ENCODE data around the gene ADAMTSL1.

Gene ADAMTSL1

DNA sequence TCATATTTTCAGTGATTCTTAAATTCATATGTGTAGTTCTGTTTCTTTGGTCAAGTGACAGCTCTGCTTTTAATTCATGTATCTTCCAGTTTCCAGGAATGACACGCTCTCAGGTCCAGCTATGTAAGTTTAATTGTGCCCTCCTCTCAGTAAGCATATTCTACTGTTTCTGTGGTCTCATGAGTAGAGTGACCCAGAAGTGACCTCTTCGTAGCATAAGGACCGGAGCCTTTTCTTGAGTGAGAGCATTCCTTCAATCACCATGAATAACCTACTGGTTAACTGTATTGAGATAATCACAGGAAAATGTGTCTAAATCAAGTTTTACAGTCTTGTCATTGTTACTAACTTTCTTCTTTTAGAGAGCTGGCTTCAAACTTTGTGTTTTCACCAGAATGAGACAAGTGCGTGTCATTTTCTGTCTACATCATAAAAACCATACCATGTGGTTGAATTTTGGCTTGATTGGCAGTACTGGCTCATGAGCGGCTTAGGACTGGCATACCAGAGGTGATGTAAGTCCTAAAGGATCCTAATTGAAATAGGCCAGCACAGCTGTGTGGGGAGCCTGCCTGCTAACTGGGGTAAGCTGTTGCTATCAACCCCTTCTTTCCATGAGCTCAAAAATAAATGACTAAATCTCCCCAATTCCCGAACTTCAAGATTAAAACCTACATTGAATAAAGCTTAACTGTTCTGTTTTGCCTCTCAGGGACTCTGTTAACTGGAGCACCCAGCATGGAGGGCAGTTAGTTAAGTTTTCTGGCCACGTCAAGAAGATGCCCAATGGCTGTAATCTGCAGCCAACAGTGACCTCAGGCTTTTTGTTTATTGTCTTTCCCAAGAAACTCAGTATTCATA is 4.8 kb downstream of the ADAMTSL1 start:
- no peak for DNase-seq
- Mint-ChIP-seq H3K27ac (no peak overlapping the region), H3K9me3 (no peaks in the 10 kb centered on the region), H3K27me3 (peaks cover 5% of the 10 kb centered on the region), H3K4me1 (no peaks in the 10 kb centered on the region), H3K36me3 (no peaks in the 10 kb centered on the region), H3K4me3 (no peak overlapping the region)
- CTCF ChIA-PET, result no interaction called here

DNA sequence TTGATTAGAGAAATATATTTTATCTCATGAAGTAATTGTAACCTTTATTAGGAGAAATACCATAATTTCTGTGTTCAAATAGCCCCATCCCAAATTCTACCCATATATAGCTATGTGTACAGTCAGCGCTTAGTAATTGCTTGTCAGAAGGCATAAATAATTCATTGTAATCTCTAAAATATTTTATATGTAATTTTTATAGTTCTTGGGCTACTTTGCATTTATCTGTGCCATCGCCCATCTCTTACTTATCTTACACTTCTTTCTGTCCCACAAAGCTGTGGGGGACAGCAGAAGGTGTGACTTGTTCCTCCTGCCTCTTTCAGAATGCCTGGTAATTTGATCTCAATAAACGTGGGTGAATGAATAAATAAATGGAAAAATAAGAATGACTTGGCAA is 5.5 kb downstream of the ADAMTSL1 start:
- Mint-ChIP-seq H3K4me1 (no peaks in the 10 kb centered on the region), H3K9me3 (no peaks in the 10 kb centered on the region), H3K27ac (no peak overlapping the region), H3K4me3 (no peak overlapping the region), H3K27me3 (no peaks in the 10 kb centered on the region), H3K36me3 (no peaks in the 10 kb centered on the region)
- CTCF ChIA-PET, result no interaction called here
- no peak for DNase-seq

DNA sequence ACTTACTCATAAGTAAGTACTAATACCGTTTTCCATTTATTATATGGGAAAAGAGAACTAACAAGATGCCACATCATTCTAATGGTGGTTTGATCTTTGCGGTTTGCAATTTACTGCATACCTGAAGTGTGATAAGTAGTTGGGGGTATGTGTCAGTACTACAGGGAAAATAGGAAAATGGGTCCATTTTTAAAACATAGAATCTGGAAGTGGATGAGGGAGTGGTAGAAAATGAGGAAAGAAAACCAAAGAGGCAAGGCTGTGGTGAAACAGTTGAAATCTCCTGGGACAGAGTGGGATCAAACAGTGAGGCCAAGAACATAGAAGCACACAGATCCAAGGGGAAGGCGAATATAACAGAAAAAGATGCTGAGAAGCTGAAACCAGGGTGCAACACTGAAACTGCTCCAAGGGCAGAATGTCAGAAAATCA is 6.7 kb downstream of the ADAMTSL1 start:
- CTCF ChIA-PET, result no interaction called here
- no peaks in the 10 kb centered on the region for H3K4me1 Mint-ChIP-seq
- no peaks in the 10 kb centered on the region for H3K9me3 Mint-ChIP-seq
- no peak overlapping the region for H3K27ac Mint-ChIP-seq
- DNase-seq, result no peak
- no peaks in the 10 kb centered on the region for H3K27me3 Mint-ChIP-seq
- H3K36me3 Mint-ChIP-seq, result no peaks in the 10 kb centered on the region
- H3K4me3 Mint-ChIP-seq, result no peak overlapping the region

DNA sequence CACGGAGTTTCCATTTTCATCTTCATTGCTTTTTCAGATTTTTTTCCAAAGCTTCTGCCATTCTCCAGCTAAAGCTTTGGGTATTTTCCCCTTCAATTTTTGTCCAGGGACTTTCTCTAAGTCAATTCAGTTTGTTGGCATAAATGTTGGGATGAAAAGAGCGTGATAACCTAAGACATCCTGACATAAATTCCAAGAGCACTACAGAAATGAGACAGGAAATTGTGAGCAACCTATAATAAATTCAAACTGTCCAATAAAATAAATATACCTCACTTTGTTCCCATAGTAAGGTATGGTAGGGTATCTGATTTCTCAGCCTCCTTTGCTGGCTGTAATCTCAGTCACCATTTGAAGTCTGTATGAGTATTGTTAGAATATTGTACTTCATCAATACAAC is 8.4 kb downstream of the ADAMTSL1 start:
- no peaks in the 10 kb centered on the region for H3K9me3 Mint-ChIP-seq
- no peaks in the 10 kb centered on the region for H3K4me1 Mint-ChIP-seq
- H3K27me3 Mint-ChIP-seq, result no peaks in the 10 kb centered on the region
- H3K4me3 Mint-ChIP-seq, result no peak overlapping the region
- no peaks in the 10 kb centered on the region for H3K36me3 Mint-ChIP-seq
- H3K27ac Mint-ChIP-seq, result no peak overlapping the region
- DNase-seq, result no peak
- CTCF ChIA-PET, result no interaction called here

DNA sequence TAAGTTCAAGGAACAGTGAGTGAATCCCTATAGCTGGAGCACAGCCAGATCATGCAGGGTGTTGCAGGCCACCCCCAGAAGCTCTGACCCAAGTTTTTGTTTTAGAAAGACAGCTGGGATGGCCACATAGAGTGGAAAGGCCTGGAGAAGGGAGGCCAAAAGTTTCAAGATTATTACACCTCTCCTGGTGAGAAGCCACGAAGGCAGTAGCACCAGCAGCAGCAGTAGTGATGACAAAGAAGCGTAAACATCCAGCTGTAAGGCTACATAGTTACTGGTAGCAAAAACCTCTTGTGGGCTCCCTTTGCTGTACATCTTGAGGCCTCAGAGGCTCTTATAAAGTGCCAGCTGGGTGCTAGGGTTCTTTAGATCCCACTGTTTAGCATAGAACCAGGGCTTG is 11.8 kb downstream of the ADAMTSL1 start:
- CTCF ChIA-PET, result no interaction called here
- H3K27ac Mint-ChIP-seq, result no peak overlapping the region
- H3K27me3 Mint-ChIP-seq, result no peaks in the 10 kb centered on the region
- no peak for DNase-seq
- no peaks in the 10 kb centered on the region for H3K36me3 Mint-ChIP-seq
- H3K4me3 Mint-ChIP-seq, result no peak overlapping the region
- H3K9me3 Mint-ChIP-seq, result no peaks in the 10 kb centered on the region
- no peaks in the 10 kb centered on the region for H3K4me1 Mint-ChIP-seq

DNA sequence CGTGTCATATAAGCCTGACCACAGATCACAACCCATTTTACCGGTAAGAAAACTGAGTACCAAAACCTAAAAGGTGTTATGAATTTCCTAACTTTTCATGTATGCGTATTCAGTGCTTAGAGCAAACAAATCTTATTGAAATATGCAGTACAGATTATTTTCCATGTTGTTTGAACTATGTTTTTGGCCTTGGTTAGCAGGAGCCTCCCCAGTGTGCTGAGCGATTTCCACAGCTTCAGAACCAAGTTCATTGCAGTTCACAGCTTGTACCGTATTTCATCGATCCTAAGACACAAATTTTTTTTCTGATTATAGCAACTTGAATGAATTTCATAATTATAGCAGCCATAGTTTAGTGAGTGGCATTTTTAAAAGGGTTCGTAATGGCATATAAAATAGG is 13.7 kb downstream of the ADAMTSL1 start:
- CTCF ChIA-PET, result no interaction called here

DNA sequence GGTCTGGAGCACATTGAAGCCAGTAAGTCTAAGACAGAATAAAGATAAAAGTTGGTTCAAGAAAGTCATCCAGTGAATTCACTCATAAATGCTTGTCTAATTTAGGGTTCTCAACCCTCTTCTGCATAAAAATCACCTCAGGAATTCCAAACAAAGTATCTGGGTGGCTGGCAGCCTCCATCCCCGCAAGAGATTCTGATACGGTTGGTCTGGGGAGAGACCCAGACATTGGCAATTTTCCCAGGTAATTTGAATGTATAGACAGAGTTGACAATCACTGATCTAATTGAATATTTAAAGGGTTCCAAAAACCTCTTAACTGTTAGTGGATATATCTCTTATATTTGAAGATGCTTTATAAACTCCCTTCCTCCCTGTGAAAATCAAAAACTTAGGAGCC is 14.9 kb downstream of the ADAMTSL1 start:
- no peaks in the 10 kb centered on the region for H3K9me3 Mint-ChIP-seq
- H3K27me3 Mint-ChIP-seq, result no peaks in the 10 kb centered on the region
- no peaks in the 10 kb centered on the region for H3K36me3 Mint-ChIP-seq
- no peak overlapping the region for H3K27ac Mint-ChIP-seq
- CTCF ChIA-PET, result no interaction called here
- no peak overlapping the region for H3K4me3 Mint-ChIP-seq
- no peaks in the 10 kb centered on the region for H3K4me1 Mint-ChIP-seq
- no peak for DNase-seq

More for the DNA sequence above, 13.7 kb downstream of the ADAMTSL1 start:
- no peaks in the 10 kb centered on the region for H3K27me3 Mint-ChIP-seq
- no peak for DNase-seq
- H3K27ac Mint-ChIP-seq, result no peak overlapping the region
- H3K36me3 Mint-ChIP-seq, result no peaks in the 10 kb centered on the region
- H3K4me1 Mint-ChIP-seq, result no peaks in the 10 kb centered on the region
- H3K9me3 Mint-ChIP-seq, result no peaks in the 10 kb centered on the region
- no peak overlapping the region for H3K4me3 Mint-ChIP-seq

DNA sequence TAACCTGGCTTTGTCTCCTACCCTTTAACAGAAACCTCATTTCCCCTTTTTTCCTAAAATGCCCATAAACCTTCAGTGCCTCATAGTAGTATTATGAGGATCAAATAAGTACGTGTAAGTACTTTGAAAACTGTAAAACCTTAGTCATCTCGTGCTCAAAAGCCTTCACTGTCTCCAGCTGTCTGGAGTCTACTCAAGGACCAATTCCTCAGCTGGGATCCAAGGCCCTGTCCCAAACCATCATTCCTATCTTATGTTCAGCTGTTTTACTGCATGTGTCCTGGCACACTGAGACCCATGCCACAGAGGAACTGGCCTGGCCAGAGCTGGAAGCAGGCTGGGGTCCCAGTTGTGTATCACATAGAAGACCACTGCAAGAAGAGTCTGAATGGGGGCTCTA is 15.9 kb downstream of the ADAMTSL1 start:
- Mint-ChIP-seq H3K9me3 (no peaks in the 10 kb centered on the region), H3K4me1 (no peaks in the 10 kb centered on the region), H3K27ac (no peak overlapping the region), H3K27me3 (no peaks in the 10 kb centered on the region), H3K4me3 (no peak overlapping the region), H3K36me3 (no peaks in the 10 kb centered on the region)
- DNase-seq, result no peak
- CTCF ChIA-PET, result no interaction called here

DNA sequence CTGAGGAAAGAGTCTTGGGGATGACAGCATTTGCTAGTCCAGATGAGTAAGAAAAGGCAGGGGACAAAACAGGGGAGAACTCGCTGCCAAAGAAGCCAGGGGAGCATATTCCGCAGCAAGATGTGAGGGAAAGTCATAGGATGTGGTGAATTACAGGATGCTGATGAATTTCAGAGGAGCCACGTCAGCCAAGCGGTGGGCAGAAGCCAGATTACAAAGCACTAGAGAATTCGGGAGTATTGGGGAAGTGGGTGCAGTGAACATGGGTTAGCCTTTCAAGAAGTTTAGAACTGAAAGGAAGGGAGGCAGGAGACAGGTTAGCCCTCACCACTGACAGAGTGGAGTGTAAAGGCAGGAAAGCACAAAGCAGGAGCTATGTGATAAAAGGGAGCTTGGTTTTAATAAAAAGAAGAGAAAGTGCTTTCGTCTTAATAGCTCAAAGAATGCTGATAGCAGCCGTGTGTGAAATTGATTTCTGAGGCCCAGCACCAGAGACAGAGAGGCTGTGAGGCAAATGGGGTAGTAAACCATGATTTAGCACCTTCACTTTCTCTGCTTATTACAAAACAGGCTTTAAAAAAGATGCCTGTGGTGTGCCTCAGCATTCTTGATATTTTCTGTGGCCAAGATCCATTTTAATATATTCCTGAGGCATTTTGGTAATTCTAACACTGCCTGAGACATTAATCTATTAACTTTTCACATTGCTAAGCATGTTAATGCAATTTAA is 16.9 kb downstream of the ADAMTSL1 start:
- H3K27me3 Mint-ChIP-seq, result no peaks in the 10 kb centered on the region
- H3K9me3 Mint-ChIP-seq, result no peaks in the 10 kb centered on the region
- H3K4me1 Mint-ChIP-seq, result no peaks in the 10 kb centered on the region
- no peaks in the 10 kb centered on the region for H3K36me3 Mint-ChIP-seq
- H3K27ac Mint-ChIP-seq, result no peak overlapping the region
- CTCF ChIA-PET, result no interaction called here
- no peak overlapping the region for H3K4me3 Mint-ChIP-seq
- DNase-seq, result no peak

DNA sequence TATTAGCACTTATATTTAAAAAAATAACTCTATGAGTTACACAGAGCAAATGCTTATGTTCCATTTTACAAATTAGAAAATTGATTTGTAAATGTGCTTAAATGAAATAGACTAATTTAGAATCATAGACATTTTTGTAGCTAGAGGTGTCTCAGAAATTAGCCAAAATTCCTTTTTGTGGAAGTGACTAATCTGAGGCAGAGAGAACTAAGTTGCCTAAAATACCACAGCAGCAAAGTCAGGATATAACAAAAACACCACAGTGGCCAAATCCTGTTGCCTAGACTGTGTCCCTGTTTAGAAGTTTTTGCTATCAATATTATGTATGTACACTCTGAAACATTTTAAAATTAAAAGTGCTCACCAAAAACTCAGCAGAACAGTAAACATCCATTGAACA is 18.7 kb downstream of the ADAMTSL1 start:
- DNase-seq, result no peak
- H3K36me3 Mint-ChIP-seq, result no peaks in the 10 kb centered on the region
- H3K9me3 Mint-ChIP-seq, result no peaks in the 10 kb centered on the region
- H3K4me1 Mint-ChIP-seq, result no peaks in the 10 kb centered on the region
- no peaks in the 10 kb centered on the region for H3K27me3 Mint-ChIP-seq
- no peak overlapping the region for H3K4me3 Mint-ChIP-seq
- CTCF ChIA-PET, result no interaction called here
- no peak overlapping the region for H3K27ac Mint-ChIP-seq

DNA sequence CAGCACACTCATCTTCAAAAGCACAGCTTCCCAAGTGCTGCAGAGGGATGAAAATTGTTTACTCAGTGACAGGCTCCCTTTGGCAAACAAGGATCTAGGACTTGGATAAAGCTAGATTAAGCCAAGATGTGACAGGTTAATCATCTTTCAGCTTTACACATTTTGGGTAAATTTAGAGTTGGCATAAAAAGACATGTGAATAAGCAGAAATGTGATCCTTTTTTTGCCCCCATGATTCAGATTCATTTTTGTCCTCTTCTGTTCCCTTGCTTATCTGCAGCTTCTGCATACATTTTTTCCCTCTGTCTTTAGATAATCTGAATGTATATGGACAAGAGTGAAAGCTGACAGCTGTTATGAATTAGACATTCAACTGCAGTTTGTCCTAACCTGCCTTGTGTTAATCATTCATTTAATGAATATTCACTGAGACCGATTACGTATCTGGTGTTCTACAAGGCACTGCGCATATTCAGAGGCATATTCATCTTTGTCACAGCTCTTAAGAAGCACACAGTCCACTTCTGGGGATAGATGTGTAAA is 19.6 kb downstream of the ADAMTSL1 start:
- Mint-ChIP-seq H3K27me3 (no peaks in the 10 kb centered on the region), H3K4me3 (no peak overlapping the region), H3K27ac (no peak overlapping the region), H3K9me3 (no peaks in the 10 kb centered on the region), H3K4me1 (no peaks in the 10 kb centered on the region), H3K36me3 (no peaks in the 10 kb centered on the region)
- CTCF ChIA-PET, result no interaction called here
- no peak for DNase-seq

DNA sequence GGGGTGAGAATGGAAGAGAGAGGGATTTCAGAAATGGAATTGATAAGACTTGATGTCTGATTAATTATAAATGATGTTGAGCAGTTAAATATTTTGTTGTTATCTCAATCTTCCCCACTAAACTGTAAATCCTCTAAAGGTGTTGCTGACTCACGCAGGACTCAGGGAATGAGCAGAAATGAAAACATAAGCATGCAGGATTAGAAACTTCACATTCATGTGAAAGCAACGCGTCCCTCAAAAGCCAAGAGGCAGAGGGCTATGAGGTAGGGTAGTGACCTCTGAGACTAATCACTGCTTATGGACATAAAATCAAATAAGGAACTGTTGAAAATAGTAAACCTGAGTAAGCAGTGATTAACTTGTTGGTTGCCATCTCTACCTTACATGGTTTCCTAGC is 21.1 kb downstream of the ADAMTSL1 start:
- CTCF ChIA-PET, result no interaction called here
- Mint-ChIP-seq H3K36me3 (no peaks in the 10 kb centered on the region), H3K27me3 (no peaks in the 10 kb centered on the region), H3K27ac (no peak overlapping the region), H3K9me3 (no peaks in the 10 kb centered on the region), H3K4me1 (no peaks in the 10 kb centered on the region), H3K4me3 (no peak overlapping the region)
- DNase-seq, result no peak

DNA sequence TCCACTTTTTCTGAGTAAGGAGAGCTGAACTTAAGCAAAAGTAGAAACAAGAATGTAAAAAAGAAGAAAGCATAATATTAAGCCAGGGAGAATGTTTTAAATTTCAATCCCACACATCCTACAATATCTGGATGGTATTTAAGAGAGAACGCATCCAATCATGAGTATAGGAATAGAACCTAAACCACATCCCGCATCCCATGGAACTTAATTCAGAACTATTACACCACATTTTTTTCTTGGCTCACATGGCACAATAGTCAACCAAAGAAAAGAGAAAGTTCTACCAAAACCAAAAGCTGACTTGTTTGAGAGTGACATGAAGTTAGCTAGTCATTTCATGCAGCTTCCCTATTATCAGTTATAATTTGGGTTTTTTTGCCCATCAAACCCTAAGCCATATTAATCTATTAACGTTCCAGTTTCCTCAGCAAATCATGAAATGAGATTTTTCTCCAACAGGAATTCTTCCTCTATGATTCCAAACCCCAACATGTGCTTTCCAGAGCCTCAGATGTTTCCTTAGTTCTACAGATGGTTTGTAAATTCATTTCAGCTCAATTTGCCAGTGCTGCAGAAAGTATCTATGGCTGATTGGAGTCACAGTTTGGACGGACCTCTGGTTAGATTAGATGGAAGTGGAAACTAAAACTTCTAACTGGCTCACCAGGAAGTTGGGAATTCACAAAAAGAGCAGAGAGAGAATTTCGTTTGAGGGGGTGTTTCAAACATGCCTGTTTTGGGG is 22.5 kb downstream of the ADAMTSL1 start:
- Mint-ChIP-seq H3K36me3 (no peaks in the 10 kb centered on the region), H3K27me3 (no peaks in the 10 kb centered on the region), H3K27ac (no peak overlapping the region), H3K4me3 (no peak overlapping the region), H3K4me1 (no peaks in the 10 kb centered on the region), H3K9me3 (no peaks in the 10 kb centered on the region)
- no peak for DNase-seq
- CTCF ChIA-PET, result no interaction called here

DNA sequence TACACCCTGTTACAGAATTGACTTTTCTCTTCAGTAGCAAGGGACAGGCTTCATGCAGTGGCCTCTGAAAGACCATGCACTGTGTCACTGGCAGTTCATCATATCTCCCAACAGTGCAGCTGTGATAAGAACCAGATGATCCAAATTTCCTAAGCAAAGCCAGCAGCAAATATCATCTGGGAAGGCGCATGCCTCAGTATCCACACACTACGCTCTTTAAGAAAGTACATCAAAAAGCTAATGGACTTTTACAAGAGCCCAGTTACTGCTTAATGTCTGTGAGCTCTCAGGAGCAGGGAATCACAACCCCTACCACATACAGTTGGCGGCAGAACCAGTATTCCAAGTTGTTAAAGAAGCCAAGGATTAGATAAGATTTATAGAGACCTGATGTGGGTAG is 25.1 kb downstream of the ADAMTSL1 start:
- Mint-ChIP-seq H3K4me3 (no peak overlapping the region), H3K4me1 (no peaks in the 10 kb centered on the region), H3K27me3 (no peaks in the 10 kb centered on the region), H3K36me3 (no peaks in the 10 kb centered on the region), H3K27ac (no peak overlapping the region), H3K9me3 (no peaks in the 10 kb centered on the region)
- DNase-seq, result no peak
- CTCF ChIA-PET, result no interaction called here

Data from activated naive CD4-positive, alpha-beta T cell treated with anti-CD3 and anti-CD28 coated beads, Interleukin-2, amount 10 ng/mL, durations not matched to agents 7 days and 5 days (primary cell).